Ishikawa (cell line): ENCODE data around the gene ZNF768.

Experiments
- CEBPB ChIP-seq: IDR thresholded peaks from 2 replicates; pipeline ENCODE4 v1.6.1; 2012
- CREB1 ChIP-seq: IDR thresholded peaks from 2 replicates; pipeline ENCODE4 v1.6.1; 2012; ENCODE audit warnings: low read depth
- EGR1 ChIP-seq: IDR thresholded peaks from 2 replicates; pipeline ENCODE4 v1.6.1; 2012
- EP300 ChIP-seq: IDR thresholded peaks from 2 replicates; pipeline ENCODE4 v1.6.1; 2012; ENCODE audit warnings: borderline replicate concordance
- FOXM1 ChIP-seq: IDR thresholded peaks from 2 replicates; pipeline ENCODE4 v1.6.1; 2012; ENCODE audit warnings: low read depth, borderline replicate concordance
- MAX ChIP-seq: IDR thresholded peaks from 2 replicates; pipeline ENCODE4 v1.6.1; 2012
- NFIC ChIP-seq: IDR thresholded peaks from 2 replicates; pipeline ENCODE4 v1.6.1; 2012
- RAD21 ChIP-seq: IDR thresholded peaks from 2 replicates; pipeline ENCODE4 v1.6.1; 2012; ENCODE audit warnings: low read depth
- REST ChIP-seq: IDR thresholded peaks from 2 replicates; pipeline ENCODE4 v1.6.1; 2012; ENCODE audit warnings: low read depth, mild to moderate bottlenecking
- TAF1 ChIP-seq: IDR thresholded peaks from 2 replicates; pipeline ENCODE4 v1.6.1; 2012; ENCODE audit warnings: low read depth, mild to moderate bottlenecking
- TCF12 ChIP-seq: IDR thresholded peaks from 2 replicates; pipeline ENCODE4 v1.6.1; 2012; ENCODE audit warnings: low read depth
- TEAD4 ChIP-seq: IDR thresholded peaks from 2 replicates; pipeline ENCODE4 v1.6.1; 2012
- USF1 ChIP-seq: IDR thresholded peaks from 2 replicates; pipeline ENCODE4 v1.6.1; 2012
- YY1 ChIP-seq: IDR thresholded peaks from 2 replicates; pipeline ENCODE4 v1.6.1; 2012; ENCODE audit warnings: low read depth
- ZBTB7A ChIP-seq: IDR thresholded peaks from 2 replicates; pipeline ENCODE4 v1.6.1; 2012; ENCODE audit warnings: low read depth

ZNF768 gene

GRCh38 chr16:30491229-30491628 is 35.1 kb downstream of the ZNF768 start:
- no peak for TF ChIP-seq REST
- TF ChIP-seq RAD21: no peak
- no peak for TF ChIP-seq MAX
- TF ChIP-seq NFIC: no peak
- TF ChIP-seq USF1: no peak
- no peak for TF ChIP-seq CEBPB
- TF ChIP-seq CREB1: no peak
- no peak for TF ChIP-seq ZBTB7A
- no peak for TF ChIP-seq YY1
- no peak for TF ChIP-seq TCF12
- no peak for TF ChIP-seq TAF1
- no peak for TF ChIP-seq FOXM1
- TF ChIP-seq TEAD4: no peak
- TF ChIP-seq EP300: no peak
- TF ChIP-seq EGR1: no peak

- no peak for TF ChIP-seq USF1
- no peak for TF ChIP-seq RAD21
- no peak for TF ChIP-seq REST
- TF ChIP-seq MAX: no peak
- no peak for TF ChIP-seq NFIC
- no peak for TF ChIP-seq EP300
- no peak for TF ChIP-seq EGR1
- no peak for TF ChIP-seq CREB1
- no peak for TF ChIP-seq TEAD4
- no peak for TF ChIP-seq ZBTB7A
- TF ChIP-seq FOXM1: no peak
- no peak for TF ChIP-seq TCF12
- TF ChIP-seq CEBPB: no peak
- TF ChIP-seq YY1: no peak
- TF ChIP-seq TAF1: no peak
Observed at GRCh38 chr16:30490210-30490609, 36.2 kb downstream of the ZNF768 start.

GRCh38 chr16:30488764-30489605 is 37.4 kb downstream of the ZNF768 start:
- TF ChIP-seq USF1: no peak
- no peak for TF ChIP-seq TEAD4
- TF ChIP-seq ZBTB7A: no peak
- TF ChIP-seq EP300: no peak
- TF ChIP-seq CEBPB: 0 out of 2 replicates have a peak, but pooled peaks have one; percentile 17
- TF ChIP-seq NFIC: no peak

GRCh38 chr16:30485818-30486436 is 40.4 kb downstream of the ZNF768 start:
- no peak for TF ChIP-seq ZBTB7A
- TF ChIP-seq TEAD4: no peak
- no peak for TF ChIP-seq USF1
- TF ChIP-seq REST: no peak
- TF ChIP-seq EGR1: no peak
- no peak for TF ChIP-seq RAD21
- TF ChIP-seq YY1: no peak
- TF ChIP-seq MAX: no peak
- no peak for TF ChIP-seq TCF12
- TF ChIP-seq CEBPB: no peak
- no peak for TF ChIP-seq CREB1
- TF ChIP-seq EP300: no peak
- no peak for TF ChIP-seq FOXM1
- TF ChIP-seq NFIC: no peak
- TF ChIP-seq TAF1: no peak
